Body of pancreas (tissue), 4 donors: ENCODE results near the gene ZNF354B. TPM values are rescaled to one million over a fixed set of nuclear protein-coding genes. Genes with fewer than 3 reads are reported as not detected.
"Not testable (repeated sequence)": the region's sequence is repeated elsewhere in the genome, so short reads cannot be mapped to it uniquely, and the experiment has no call there.

Experiments
- ATAC-seq: fragments of 150-250 bp; one replicate; pipeline ENCODE4 v1.9.1; 2016
- DNase-seq, 4 donors: peaks; one replicate each; pipeline ENCODE4 v3.0.0-alpha.2; 2019
- H3K27ac ChIP-seq, 4 donors: fragments of 200-600 bp; sonication (generic); 1 replicate in 3 of 4; 2 replicates in 1 of 4; pipeline versions ENCODE4 v1.5.1 to v1.6.1; 2016 to 2019; ENCODE audit warnings: mild to moderate bottlenecking in 1 of 4, mixed read lengths in 1 of 4, moderate library complexity in 1 of 4
- H3K27me3 ChIP-seq, 2 donors: fragments of 200-600 bp; sonication (generic); one replicate each; pipeline ENCODE4 v1.6.0; 2016; ENCODE audit warnings: mild to moderate bottlenecking in 1 of 2
- H3K36me3 ChIP-seq, 2 donors: fragments of 200-600 bp; sonication (generic); replicated peaks in 1 of 2; 2 replicates each; pipeline ENCODE4 v1.5.1; 2016; ENCODE audit warnings: low read depth in 2 of 2; ENCODE audit not compliant: insufficient read depth in 1 of 2
- H3K4me1 ChIP-seq: fragments of 200-600 bp; sonication (generic); one replicate; pipeline ENCODE4 v1.6.0; 2016
- H3K4me3 ChIP-seq, 2 donors: fragments of 200-600 bp; sonication (generic); 1 replicate in 1 of 2; 2 replicates in 1 of 2; pipeline ENCODE4 v1.5.1; 2016 to 2019
- H3K9me3 ChIP-seq, 3 donors: fragments of 200-600 bp; sonication (generic); 1 replicate in 2 of 3; 2 replicates in 1 of 3; pipeline ENCODE4 v1.5.1; 2016
- POLR2A ChIP-seq, 3 donors: fragments of 450-650 bp; IDR thresholded peaks; one replicate each; pipeline ENCODE4 v1.6.1; 2016; ENCODE audit warnings: antibody characterized with exemption in 3 of 3, mild to moderate bottlenecking in 2 of 3
- WGBS, 2 donors: methylation state at CpG; one replicate each; pipeline ENCODE4 v1.1.5; 2017; 5-methylcytosine and 5-hydroxymethylcytosine counted together
- intact Hi-C: fragments of 100-400 bp; cut with DNase I; formaldehyde crosslinking; loops from one replicate; pipeline ENCODE4 v1.15.1; 2023
- total RNA-seq, 2 donors: library from RNA; depleted of rRNA; stranded (reverse); fragments of >200 nt; gene quantifications; one replicate each; pipeline ENCODE4 v1.1.0, GENCODE V29; 2016
- TF ChIP-seq, protein P1 (sequence below), 7 experiments: fragments of 450-650 bp in 4 of 7; fragments of 200-600 bp in 3 of 7; sonication (generic) in 3 of 7; IDR thresholded peaks; one replicate each; pipeline ENCODE4 v1.5.1; 2016 to 2019; ENCODE audit warnings: antibody characterized with exemption in 7 of 7

Gene ZNF354B
- total RNA-seq, 2 donors from 2014 or later = 21.3 to 33.9 TPM

DNA sequence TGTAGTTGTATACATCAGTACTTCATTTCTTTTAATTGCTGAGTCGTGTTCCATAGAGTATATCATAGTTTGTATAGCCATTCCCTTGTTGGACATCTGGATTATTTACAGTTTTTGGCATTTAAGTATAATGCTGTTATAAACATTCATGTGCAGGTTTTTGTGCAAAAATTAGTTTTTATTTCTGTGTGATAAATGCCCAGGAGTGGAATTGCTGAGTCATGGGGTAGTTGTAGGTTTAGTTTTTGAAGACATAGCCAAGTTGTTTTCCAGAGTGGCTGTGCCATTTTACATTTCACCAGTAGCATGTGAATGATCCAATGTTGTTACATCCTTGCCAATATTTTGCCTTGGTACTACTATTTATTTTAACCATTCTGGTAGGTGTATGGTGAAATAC is 12.5 kb downstream of the ZNF354B start:
- H3K27me3 ChIP-seq = no peaks in the 10 kb centered on the region
- no peaks in the 10 kb centered on the region for H3K4me1 ChIP-seq
- H3K36me3 ChIP-seq = peaks cover 24 to 25% of the 10 kb centered on the region in 2 donors
- ATAC-seq = no peak
- TF ChIP-seq POLR2A (IDR thresholded peaks at IDR 0.05) = no peak
- TF ChIP-seq, protein P1, sequence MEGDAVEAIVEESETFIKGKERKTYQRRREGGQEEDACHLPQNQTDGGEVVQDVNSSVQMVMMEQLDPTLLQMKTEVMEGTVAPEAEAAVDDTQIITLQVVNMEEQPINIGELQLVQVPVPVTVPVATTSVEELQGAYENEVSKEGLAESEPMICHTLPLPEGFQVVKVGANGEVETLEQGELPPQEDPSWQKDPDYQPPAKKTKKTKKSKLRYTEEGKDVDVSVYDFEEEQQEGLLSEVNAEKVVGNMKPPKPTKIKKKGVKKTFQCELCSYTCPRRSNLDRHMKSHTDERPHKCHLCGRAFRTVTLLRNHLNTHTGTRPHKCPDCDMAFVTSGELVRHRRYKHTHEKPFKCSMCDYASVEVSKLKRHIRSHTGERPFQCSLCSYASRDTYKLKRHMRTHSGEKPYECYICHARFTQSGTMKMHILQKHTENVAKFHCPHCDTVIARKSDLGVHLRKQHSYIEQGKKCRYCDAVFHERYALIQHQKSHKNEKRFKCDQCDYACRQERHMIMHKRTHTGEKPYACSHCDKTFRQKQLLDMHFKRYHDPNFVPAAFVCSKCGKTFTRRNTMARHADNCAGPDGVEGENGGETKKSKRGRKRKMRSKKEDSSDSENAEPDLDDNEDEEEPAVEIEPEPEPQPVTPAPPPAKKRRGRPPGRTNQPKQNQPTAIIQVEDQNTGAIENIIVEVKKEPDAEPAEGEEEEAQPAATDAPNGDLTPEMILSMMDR (IDR thresholded peaks at IDR 0.05) = no peak
- intact Hi-C loops = no loop called here
- 93 to 97% methylated on average over 1 of the region's 1 CpG for WGBS, 2 donors
- no peak overlapping the region for H3K27ac ChIP-seq
- no peak overlapping the region for H3K4me3 ChIP-seq
- no peak for DNase-seq
- H3K9me3 ChIP-seq = peaks cover 0 to 36% (median 0%) of the 10 kb centered on the region in 3 donors

DNA sequence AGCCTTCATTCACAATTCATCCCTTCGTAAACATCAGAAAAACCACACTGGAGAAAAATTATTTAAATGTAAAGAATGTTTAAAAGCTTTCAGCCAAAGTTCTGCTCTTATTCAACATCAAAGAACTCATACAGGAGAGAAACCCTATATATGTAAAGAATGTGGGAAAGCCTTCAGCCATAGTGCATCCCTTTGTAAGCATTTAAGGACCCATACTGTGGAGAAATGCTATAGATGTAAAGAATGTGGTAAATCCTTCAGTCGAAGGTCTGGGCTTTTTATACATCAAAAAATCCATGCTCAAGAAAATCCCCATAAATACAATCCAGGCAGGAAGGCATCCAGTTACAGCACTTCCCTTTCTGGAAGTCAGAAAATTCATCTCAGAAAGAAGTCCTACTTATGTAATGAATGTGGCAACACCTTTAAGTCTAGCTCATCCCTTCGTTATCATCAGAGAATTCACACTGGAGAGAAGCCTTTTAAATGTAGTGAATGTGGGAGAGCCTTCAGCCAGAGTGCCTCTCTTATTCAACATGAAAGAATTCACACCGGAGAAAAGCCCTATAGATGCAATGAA is 23.5 kb downstream of the ZNF354B start:
- H3K27ac ChIP-seq, H3K4me1 ChIP-seq, DNase-seq, H3K4me3 ChIP-seq, ATAC-seq, intact Hi-C loops, H3K27me3 ChIP-seq: not testable (repeated sequence)
- H3K9me3 ChIP-seq = peaks cover 0 to 66% (median 0%) of the 10 kb centered on the region in 3 donors
- H3K36me3 ChIP-seq = peaks cover 22 to 26% of the 10 kb centered on the region in 2 donors
- 92 to 97% methylated on average over 4 of the region's 4 CpGs for whole genome bisulfite sequencing, 2 donors

DNA sequence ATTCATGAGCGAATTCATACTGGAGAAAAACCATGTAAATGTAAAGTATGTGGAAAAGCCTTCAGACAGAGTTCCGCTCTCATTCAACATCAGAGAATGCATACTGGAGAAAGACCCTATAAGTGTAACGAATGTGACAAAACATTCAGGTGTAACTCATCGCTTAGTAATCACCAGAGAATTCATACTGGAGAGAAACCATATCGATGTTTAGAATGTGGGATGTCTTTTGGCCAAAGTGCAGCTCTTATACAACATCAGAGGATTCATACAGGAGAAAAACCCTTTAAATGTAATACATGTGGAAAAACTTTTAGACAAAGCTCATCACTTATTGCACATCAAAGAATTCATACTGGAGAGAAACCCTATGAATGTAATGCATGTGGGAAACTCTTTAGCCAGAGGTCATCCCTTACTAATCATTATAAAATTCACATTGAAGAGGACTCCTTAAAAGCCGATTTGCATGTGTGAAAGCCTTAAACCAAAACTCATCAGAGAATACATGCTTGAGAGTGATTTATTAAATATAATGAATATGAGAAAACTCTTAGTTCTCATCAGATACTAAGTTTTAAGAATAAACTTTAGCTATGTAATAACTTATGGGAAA is 24.2 kb downstream of the ZNF354B start:
- H3K4me1 ChIP-seq = no peaks in the 10 kb centered on the region
- peaks cover 22 to 27% of the 10 kb centered on the region in 2 donors for H3K36me3 ChIP-seq
- TF ChIP-seq POLR2A (IDR thresholded peaks at IDR 0.05) = no peak
- TF ChIP-seq, protein P1 (IDR thresholded peaks at IDR 0.05) = no peak
- H3K27ac ChIP-seq = no peak overlapping the region
- intact Hi-C loops = no loop called here
- WGBS, 2 donors = 95% methylated on average over 6 of the region's 6 CpGs
- DNase-seq = no peak
- no peaks in the 10 kb centered on the region for H3K27me3 ChIP-seq
- peaks cover 0 to 66% (median 0%) of the 10 kb centered on the region in 3 donors for H3K9me3 ChIP-seq
- ATAC-seq = no peak
- no peak overlapping the region for H3K4me3 ChIP-seq

DNA sequence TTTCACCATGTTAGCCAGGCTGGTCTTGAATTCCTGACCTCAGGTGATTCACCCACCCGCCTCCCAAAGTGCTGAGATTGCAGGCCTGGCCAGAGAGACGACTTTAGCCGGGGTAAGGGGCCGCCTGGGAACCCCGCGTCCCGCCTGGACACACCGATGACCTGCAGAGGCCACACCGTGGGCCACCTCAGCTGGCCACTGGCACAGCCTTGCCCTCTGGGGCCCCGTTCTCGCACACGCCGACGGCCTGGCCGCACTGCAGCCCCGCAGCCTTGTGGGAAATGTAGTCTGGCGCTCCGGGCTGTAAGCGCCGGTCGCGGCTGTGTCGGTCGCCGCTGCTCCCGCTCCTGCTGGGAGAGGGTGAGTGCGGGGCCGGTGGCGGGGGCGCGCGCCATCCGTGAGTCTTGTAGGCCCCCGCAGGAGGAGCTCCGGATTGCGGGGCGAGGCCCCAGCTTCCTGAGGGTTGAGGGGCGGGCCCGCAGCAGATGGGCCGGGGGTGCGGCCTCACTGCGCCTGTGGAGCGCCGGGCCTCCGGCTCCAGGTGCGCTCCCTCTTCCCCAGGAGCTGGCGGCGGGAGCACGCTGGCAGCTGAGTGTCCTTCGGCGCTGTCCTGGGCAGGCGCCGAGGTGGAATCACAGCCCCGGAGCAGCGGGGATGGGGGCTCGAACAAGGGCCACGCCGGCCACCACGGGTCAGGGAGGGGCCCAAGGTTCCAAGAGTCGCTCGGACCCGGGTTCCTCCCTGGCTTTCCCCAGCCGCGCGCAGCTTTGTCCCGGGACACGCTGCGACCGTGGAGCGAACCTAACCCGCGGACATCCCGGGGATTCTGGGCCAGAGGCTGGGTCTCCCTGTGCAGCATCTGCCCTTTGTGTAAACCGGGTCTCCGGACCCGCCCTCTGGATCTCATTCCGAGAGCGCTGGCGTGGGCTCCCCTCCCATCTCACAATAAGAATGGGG is 36.1 kb downstream of the ZNF354B start, which contains the start of gene ZFP2:
TSS of gene ZFP2 (plus strand) at position 299 of the 957 bp plus-strand sequence. CDS start 35,401 bp downstream, outside the sequence.
- intact Hi-C loops = no loop called here
- Histone ChIP-seq H3K27me3 (no peaks in the 10 kb centered on the region), H3K36me3 (no peaks in the 10 kb centered on the region), H3K27ac (peak within 1 kb of the TSS; percentile 21 to 82 (median 76)), H3K4me3 (peak within 1 kb of the TSS; percentile 71 to 79), H3K9me3 (no peaks in the 10 kb centered on the region), H3K4me1 (peaks cover 3% of the 10 kb centered on the region)
- TF ChIP-seq, protein P1 (IDR thresholded peaks at IDR 0.05) = peak in 1 of 7 experiments; percentile 1
- peak; percentile 28 to 68 (median 62) for TF ChIP-seq POLR2A (IDR thresholded peaks at IDR 0.05)
- WGBS, 2 donors = 3 to 9% methylated on average over 28 to 53 of the region's 79 CpGs
- DNase-seq = peak; percentile 63 to 78 (median 68)
- ATAC-seq = peak; percentile 95

DNA sequence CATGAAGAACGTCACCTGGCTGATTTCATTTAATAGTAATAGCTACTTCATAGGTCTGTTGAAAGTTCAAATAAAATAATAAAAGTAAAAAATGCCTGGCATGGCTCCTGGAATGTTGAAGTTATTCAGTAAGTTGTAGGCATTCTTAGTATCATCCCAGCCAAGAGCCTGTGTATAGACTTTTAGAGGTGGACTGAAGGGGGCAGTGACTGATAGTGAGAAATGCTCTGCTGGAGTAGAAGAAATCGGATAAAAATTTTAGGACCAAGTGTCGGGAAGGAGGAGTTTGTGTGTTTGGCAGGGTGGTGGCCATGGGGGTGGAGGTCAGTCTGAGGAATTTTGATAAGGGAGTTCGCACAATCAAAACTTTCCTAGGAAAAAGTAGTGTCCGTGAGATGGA is 39.5 kb downstream of the ZNF354B start:
- Histone ChIP-seq H3K4me1 (peaks cover 3% of the 10 kb centered on the region), H3K27ac (no peak overlapping the region), H3K9me3 (peaks cover 0 to 6% (median 0%) of the 10 kb centered on the region in 3 donors), H3K36me3 (no peaks in the 10 kb centered on the region), H3K4me3 (no peak overlapping the region), H3K27me3 (no peaks in the 10 kb centered on the region)
- DNase-seq = no peak
- TF ChIP-seq, protein P1 (IDR thresholded peaks at IDR 0.05) = no peak
- TF ChIP-seq POLR2A (IDR thresholded peaks at IDR 0.05) = no peak
- intact Hi-C loops = no loop called here
- 68 to 70% methylated on average over 5 of the region's 5 CpGs for WGBS, 2 donors
- no peak for ATAC-seq
